Measurements from ENCODE around the gene RGS6.

DNA sequence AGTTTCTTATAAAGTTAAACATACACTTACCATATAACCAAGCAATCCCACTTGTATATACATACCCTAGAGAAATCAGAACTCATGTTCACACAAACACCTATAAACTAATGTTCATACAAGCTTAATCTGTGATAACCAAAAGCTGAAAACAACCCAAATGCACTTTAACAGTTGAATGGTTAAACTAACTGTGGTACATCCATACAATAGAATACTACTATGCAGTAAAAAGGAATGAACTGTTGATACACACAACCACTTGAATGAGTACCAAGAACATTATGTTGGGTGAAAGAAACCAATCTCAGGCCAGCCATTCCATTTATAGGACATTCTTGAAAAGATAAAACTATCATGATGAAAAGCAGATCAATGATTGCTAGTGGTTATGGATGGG lies 534.1 kb downstream of the RGS6 start:
- TF ChIP-seq, protein P1, sequence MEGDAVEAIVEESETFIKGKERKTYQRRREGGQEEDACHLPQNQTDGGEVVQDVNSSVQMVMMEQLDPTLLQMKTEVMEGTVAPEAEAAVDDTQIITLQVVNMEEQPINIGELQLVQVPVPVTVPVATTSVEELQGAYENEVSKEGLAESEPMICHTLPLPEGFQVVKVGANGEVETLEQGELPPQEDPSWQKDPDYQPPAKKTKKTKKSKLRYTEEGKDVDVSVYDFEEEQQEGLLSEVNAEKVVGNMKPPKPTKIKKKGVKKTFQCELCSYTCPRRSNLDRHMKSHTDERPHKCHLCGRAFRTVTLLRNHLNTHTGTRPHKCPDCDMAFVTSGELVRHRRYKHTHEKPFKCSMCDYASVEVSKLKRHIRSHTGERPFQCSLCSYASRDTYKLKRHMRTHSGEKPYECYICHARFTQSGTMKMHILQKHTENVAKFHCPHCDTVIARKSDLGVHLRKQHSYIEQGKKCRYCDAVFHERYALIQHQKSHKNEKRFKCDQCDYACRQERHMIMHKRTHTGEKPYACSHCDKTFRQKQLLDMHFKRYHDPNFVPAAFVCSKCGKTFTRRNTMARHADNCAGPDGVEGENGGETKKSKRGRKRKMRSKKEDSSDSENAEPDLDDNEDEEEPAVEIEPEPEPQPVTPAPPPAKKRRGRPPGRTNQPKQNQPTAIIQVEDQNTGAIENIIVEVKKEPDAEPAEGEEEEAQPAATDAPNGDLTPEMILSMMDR (IDR thresholded peaks at IDR 0.05; ENCODE audit: insufficient read depth, low read depth, low read length), result no peak
- TF ChIP-seq EZH2 (IDR thresholded peaks at IDR 0.05; ENCODE audit: insufficient read depth, low read length), result no peak

Data from astrocyte (in vitro differentiated cells and primary cell).